CD4-positive, alpha-beta T cell treated with Interleukin-15 for 4 hours (primary cell): ENCODE data around the gene NLRC3.
"Not testable (repeated sequence)": the region's sequence is repeated elsewhere in the genome, so short reads cannot be mapped to it uniquely, and the experiment has no call there.

ENCODE experiments used
- DNase-seq: peaks from one replicate; pipeline ENCODE4 v3.0.0-alpha.2; 2020; ENCODE audit warnings: low spot score

The NLRC3 gene, protein sequence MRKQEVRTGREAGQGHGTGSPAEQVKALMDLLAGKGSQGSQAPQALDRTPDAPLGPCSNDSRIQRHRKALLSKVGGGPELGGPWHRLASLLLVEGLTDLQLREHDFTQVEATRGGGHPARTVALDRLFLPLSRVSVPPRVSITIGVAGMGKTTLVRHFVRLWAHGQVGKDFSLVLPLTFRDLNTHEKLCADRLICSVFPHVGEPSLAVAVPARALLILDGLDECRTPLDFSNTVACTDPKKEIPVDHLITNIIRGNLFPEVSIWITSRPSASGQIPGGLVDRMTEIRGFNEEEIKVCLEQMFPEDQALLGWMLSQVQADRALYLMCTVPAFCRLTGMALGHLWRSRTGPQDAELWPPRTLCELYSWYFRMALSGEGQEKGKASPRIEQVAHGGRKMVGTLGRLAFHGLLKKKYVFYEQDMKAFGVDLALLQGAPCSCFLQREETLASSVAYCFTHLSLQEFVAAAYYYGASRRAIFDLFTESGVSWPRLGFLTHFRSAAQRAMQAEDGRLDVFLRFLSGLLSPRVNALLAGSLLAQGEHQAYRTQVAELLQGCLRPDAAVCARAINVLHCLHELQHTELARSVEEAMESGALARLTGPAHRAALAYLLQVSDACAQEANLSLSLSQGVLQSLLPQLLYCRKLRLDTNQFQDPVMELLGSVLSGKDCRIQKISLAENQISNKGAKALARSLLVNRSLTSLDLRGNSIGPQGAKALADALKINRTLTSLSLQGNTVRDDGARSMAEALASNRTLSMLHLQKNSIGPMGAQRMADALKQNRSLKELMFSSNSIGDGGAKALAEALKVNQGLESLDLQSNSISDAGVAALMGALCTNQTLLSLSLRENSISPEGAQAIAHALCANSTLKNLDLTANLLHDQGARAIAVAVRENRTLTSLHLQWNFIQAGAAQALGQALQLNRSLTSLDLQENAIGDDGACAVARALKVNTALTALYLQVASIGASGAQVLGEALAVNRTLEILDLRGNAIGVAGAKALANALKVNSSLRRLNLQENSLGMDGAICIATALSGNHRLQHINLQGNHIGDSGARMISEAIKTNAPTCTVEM

GRCh38 chr16:3577302-3577752 is at the start of gene NLRC3:
NLRC3 (minus strand) TSS chr16:3577403; CDS start chr16:3565036, 12,367 bp downstream.
- peak; percentile 49 for DNase-seq

DNA sequence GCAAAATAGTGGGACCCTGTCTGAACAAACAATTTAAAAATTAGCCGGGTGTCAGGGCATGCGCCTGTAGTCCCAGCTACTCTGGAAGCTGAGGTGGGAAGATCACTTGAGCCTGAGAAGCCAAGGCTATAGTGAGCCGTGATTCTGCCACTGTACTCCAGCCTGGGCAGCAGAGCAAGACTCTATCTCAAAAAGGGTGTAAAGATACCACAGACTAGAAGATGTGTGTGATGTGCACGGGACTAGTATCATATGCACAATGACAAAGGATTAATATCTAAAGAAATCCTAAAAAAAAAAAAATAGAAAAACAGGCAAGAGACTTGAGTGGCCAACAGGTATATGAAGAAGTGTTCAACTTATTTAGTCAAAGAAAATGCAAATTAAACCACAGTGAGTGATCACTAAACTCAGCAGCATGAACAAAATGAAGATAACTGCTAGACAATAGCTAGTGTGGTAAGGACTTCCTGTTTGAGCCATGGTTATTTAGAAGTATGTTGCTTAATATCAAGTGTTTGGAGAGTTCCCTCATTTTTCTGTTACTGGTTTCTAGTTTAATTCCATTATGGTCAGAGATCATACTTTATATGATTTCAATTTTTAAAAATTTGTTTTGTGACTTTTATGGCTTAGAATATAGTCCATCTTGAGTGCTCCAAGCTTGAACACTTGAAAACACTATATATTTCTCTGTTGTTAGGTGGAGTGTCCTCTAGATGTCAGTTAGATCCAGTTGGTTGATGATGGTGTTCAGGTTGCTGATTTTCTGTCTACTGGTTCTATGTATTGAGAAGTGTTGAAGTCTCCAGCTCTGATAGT is 48.9 kb upstream of the NLRC3 start:
- peak; percentile 37 for DNase-seq

DNA sequence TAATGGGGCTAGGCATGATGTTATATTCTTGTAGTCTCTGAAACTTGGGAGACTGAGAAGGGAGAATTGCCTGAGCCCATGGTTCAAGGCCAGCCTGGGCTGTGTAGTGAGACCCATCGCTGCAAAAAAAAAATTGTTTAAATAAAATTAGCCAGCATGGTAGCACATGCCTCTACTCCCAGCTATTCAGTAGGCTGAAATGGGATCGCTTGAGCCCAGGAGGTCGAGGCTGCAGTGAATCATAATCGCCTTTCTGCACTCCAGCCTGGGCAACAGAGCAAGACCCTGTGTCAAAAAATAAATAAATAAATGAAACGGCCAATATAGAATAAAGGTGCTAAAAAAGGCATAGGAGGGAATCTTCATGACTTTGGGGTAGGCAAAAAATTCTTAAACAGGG is 48.1 kb upstream of the NLRC3 start:
- DNase-seq: no peak

- DNase-seq: no peak
These were observed 46.4 kb upstream of the NLRC3 start for GRCh38 chr16:3623642-3624041.

DNA sequence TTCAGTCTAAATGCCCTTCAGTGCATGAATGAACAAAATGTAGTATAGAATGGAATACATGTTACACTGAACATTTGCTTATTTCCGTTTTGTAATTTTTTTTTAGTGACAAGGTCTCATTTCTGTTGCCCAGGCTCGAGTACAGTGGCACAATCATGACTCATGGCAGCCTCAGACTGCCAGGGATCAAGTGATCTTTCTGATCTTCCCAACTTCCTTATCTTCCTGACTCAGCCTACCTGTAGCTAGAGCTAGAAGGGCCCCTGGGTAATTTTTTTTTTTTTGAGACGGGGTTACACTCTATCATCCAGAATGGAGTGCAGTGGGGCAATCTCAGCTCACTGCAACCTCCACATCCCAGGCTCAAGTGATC is 41.6 kb upstream of the NLRC3 start:
- DNase-seq: no peak

DNA sequence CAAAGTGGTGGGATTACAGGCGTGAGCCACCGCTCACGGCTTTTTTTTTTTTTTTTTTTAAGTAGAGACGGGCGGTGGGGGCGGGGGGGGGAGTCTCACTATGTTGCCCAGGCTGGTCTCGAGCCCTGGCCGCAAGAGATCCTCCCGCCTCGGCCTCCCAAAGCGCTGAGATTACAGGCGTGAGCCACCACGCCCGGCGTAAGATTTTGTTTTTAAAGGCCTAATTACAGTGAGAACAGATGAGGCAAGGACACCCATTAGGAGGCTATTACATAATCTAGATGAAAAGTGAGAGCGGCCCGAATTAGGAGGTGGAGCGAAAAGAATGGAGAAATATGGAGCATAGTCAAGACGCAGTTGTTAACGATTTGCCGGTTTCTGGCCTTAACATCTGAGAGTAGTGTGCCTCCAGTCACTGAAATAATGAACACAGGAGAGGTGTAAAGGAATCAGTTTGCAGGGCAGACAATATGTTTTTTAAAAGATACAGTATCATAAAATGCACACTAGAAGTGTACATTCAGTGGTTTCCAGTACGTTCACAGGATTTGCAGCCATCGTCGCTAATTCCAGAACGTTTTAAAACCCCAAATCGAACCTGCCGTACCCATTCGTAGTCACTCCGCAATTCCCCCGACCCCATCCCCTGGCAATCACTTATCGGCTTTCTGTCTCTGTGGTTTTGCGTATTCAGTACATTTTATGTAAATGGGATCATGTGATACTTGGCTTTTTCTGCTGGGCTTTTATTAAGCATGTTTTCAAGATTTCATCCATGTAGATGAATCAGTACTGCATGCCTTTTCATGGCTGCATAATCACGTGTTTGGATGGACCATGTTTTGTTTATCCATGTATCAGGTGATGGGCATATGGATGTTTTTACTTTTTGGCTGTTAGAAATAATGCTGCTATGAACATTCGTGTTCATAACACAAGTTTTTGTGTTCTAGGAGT is 35.6 kb upstream of the NLRC3 start:
- DNase-seq: no peak

DNA sequence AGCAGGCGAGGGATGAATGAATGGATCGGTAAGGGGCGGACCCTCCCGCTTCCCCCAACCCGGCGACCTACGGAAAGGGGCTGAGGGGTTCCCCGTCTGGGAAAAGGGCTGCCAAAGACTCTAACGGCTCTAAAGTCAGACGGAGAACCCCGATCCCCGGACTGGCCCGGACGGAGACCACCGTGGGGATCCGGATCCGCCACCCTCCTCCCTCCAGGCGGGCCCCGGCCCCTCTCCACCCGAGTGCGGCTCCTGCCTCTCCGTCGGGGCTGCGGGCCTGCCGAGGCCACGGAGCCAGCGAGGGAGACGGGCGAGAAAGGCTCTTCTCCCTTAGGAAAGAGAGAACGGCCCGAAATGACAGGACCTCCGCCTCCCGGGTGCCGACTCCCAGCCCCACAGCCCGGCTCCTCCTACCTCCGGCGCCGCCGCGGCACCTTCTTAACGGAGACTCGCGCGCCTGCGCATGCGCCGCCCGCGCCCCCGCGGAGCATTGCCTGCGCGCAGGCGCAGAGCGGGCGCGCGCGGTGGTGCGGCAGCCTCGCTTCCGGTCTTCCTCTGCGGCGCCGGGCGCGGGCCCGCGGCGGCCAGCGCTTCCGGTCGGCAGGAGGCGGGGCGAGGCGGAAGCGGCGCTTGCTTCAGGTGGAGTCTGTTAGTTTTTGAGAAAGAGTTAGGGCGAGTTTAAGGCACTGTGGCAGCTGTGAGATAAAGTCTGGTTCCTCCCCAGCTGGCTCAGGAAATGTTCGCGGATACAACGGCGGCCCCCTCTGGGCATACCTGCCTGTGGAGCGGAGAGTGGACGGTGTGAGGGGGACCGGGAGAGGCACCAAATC is 34.2 kb upstream of the NLRC3 start, which contains the start of gene SLX4:
TSS of gene SLX4 (minus strand) at position 461 of the 830 bp plus-strand sequence. CDS start 2,642 bp downstream, outside the sequence.
- peak; percentile 90 for DNase-seq

GRCh38 chr16:3610698-3611145 is 33.5 kb upstream of the NLRC3 start:
- DNase-seq: no peak

DNA sequence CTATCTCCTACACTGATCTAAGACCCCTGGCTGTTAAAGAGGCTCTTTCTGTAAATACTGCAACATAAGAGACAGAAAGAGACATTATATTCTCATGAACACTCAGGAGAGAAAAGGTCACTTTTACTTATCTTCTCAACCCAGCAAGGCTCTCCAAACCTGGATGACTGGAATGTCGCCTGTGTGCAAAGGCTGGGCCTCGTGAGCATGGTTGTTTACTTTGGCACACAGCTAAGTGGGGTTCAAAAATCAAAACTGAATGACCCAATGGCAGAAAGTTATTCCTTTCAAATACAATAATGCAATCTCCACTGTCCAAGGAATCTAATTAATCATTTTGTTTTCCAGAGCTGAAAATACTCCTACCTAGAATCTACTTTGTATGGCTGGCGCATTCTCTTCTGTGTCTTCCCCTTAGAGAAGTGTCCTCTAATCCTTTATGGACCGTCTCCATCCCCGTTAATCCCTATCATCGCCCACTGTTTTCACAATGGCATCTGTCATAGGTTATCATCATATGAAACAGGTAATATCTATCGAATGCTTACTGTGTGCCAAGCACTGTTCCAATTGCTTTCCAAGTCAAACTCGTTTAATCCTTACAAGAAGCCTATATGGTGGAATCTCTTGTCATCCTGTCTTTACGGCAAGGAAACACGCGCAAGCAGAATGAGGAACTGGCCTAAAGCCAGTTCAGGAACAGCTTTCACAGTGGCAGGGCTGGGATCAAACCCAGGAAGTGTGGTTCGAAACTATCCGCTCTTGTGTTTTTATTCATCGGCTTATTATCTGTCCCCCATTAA is 32.9 kb upstream of the NLRC3 start:
- DNase-seq: no peak

DNA sequence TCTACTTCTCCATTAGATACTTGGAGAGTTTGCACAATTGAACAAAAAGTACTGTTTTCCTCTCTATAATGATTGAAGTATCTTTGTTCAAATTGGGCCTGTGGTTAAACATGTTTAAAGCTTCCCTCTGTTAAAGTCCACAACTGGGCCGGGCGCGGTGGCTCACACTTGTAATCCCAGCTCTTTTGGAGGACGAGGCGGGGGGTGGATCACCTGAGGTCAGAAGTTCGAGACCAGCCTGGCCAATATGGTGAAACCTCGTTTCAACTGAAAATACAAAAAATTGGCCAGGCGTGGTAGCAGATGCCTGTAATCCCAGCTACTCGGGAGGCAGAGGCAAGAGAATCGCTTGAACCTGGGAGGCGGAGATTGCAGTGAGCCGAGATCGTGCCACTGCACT is 31.8 kb upstream of the NLRC3 start:
- DNase-seq: not testable (repeated sequence)

GRCh38 chr16:3608069-3608468 is 30.9 kb upstream of the NLRC3 start:
- DNase-seq: no peak

- no peak for DNase-seq
These were observed 30.4 kb upstream of the NLRC3 start for GRCh38 chr16:3607634-3608033.

DNA sequence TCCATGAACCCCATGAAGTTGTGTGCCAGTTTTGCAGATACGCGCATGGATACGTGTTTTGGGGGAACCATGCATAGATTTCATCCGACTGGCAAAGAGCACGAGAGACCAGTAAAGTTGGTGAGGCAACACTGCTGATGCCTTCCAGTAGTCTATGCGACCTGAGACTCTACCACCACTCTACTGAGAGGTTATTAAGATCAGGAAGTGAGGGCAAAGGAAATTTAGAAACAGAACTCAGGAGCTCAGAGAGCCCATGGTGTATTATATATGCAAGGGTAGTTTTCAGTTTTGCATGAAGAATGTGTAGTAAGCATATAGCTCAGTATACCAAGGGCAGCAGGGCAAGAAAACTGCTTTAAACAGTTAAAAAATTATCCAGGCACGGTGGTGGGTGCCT is 30.0 kb upstream of the NLRC3 start:
- no peak for DNase-seq

GRCh38 chr16:3606441-3606840 is 29.2 kb upstream of the NLRC3 start:
- DNase-seq: no peak

- DNase-seq: no peak
These were observed 25.1 kb upstream of the NLRC3 start for GRCh38 chr16:3602320-3602653.

GRCh38 chr16:3601614-3602319 is 24.6 kb upstream of the NLRC3 start:
- no peak for DNase-seq

GRCh38 chr16:3599922-3600321 is 22.7 kb upstream of the NLRC3 start:
- DNase-seq: no peak

GRCh38 chr16:3599121-3599520 is 21.9 kb upstream of the NLRC3 start:
- no peak for DNase-seq
